OCI-LY1 (cell line): ENCODE measurements around the gene CLCA2.

Source experiments
- CTCF ChIP-seq: fragments of 200-600 bp; sonication (generic), shearing (Covaris generic); IDR thresholded peaks from 2 replicates; pipeline ENCODE4 v1.5.1; 2017; ENCODE audit warnings: mild to moderate bottlenecking, antibody characterized with exemption, low read length, moderate library complexity, mixed read lengths
- EZH2 ChIP-seq: fragments of 200-600 bp; sonication (generic), shearing (Covaris generic); IDR thresholded peaks from 2 replicates; pipeline ENCODE4 v1.8.0; 2017; ENCODE audit warnings: borderline replicate concordance, mixed run types, mild to moderate bottlenecking, antibody characterized with exemption, low read length, moderate library complexity, mixed read lengths

- TF ChIP-seq EZH2 (no peak), CTCF (no peak)
Measured at GRCh38 chr1:86448670-86449069, 24.7 kb downstream of the CLCA2 start.
